HepG2 (cell line): ENCODE measurements around the gene IL32. TPM values are rescaled to one million over a fixed set of nuclear protein-coding genes. Genes with fewer than 3 reads are reported as not detected.

ENCODE experiments used
- ATAC-seq: fragments of 200-7000 bp; cut with Tn5 transposase; 3 replicates; pipeline ENCODE4 v1.9.1; 2020; ENCODE audit warnings: mild to moderate bottlenecking, moderate library complexity
- BruUV-seq: library from RNA; stranded (reverse); fragments of 400-500 nt; replicated peaks from 2 replicates; lab custom pipeline; 2021; lab: Mats Ljungman, UMichigan
- CTCF ChIA-PET: fragments of 300-600 bp; formaldehyde crosslinking; extraction: SDS; loops from one replicate; lab custom pipeline; 2021; ENCODE audit warnings: low total read pairs, inconsistent platforms, low intra/inter-chr PET ratio; lab: Yijun Ruan, JAX
- POLR2A ChIA-PET: fragments of 350-600 bp; sonication (Branson Sonifier 250); formaldehyde crosslinking; loops from one replicate; lab custom pipeline; 2020; ENCODE audit warnings: antibody characterized with exemption, inconsistent platforms; lab: Yijun Ruan, JAX
- DNase-seq: peaks from one replicate; pipeline ENCODE4 v3.0.0-alpha.2; 2015; ENCODE audit warnings: low spot score
- FAIRE-seq: peaks from 3 replicates; lab custom pipeline; 2011; peaks lifted over from hg19 to GRCh38; lab: Jason Lieb, UNC
- H2AFZ ChIP-seq: one replicate; pipeline ENCODE4 v1.6.1; 2011; ENCODE audit warnings: low read length, inconsistent platforms
- H3K27ac ChIP-seq: fragments of 300-600 bp; 3 replicates; pipeline ENCODE4 v1.8.0; 2011; ENCODE audit warnings: mixed run types, mild to moderate bottlenecking, mixed read lengths, low read length, inconsistent platforms; ENCODE audit not compliant: insufficient read depth; ENCODE audit errors: extremely low read length
- H3K27me3 ChIP-seq, 2 experiments: fragments of 200-600 bp in 1 of 2; 2 replicates in 1 of 2; 3 replicates in 1 of 2; pipeline versions ENCODE4 v1.6.0 to v1.8.0; 2011; ENCODE audit warnings: low read length in 2 of 2, mild to moderate bottlenecking in 2 of 2, moderate library complexity in 2 of 2, inconsistent platforms in 1 of 2; ENCODE audit not compliant: insufficient read depth in 2 of 2, control insufficient read depth in 1 of 2
- H3K36me3 ChIP-seq, 2 experiments: fragments of 200-600 bp in 1 of 2; replicated peaks in 1 of 2; 2 replicates in 1 of 2; 3 replicates in 1 of 2; pipeline versions ENCODE4 v1.5.1 to v1.8.0; 2011; ENCODE audit warnings: low read length in 2 of 2, inconsistent platforms in 1 of 2; ENCODE audit not compliant: insufficient read depth in 2 of 2, control insufficient read depth in 1 of 2
- H3K4me1 ChIP-seq: 2 replicates; pipeline ENCODE4 v1.5.1; 2012; ENCODE audit warnings: low read length, inconsistent platforms; ENCODE audit not compliant: insufficient read depth
- H3K4me2 ChIP-seq: 2 replicates; pipeline ENCODE4 v1.6.0; 2011; ENCODE audit warnings: low read depth, low read length, inconsistent platforms
- H3K4me3 ChIP-seq, 3 experiments: fragments of 200-600 bp in 1 of 3; sonication (generic), shearing (Covaris generic) in 1 of 3; replicated peaks in 1 of 3; 2 replicates each; pipeline ENCODE4 v1.5.1; 2011 to 2016; ENCODE audit warnings: low read length in 3 of 3, inconsistent platforms in 2 of 3, low read depth in 2 of 3, mild to moderate bottlenecking in 2 of 3, control low read depth in 1 of 3, mixed read lengths in 1 of 3; ENCODE audit not compliant: insufficient read depth in 1 of 3
- H3K79me2 ChIP-seq: one replicate; pipeline ENCODE4 v1.6.1; 2011; ENCODE audit warnings: low read length, inconsistent platforms; ENCODE audit not compliant: insufficient read depth
- H3K9ac ChIP-seq: 2 replicates; pipeline ENCODE4 v1.6.0; 2011; ENCODE audit warnings: mild to moderate bottlenecking, low read depth, low read length, inconsistent platforms; ENCODE audit not compliant: insufficient read depth
- H3K9me3 ChIP-seq: 2 replicates; pipeline ENCODE4 v1.5.1; 2012; ENCODE audit warnings: mild to moderate bottlenecking, low read length
- H4K20me1 ChIP-seq: 2 replicates; pipeline ENCODE4 v1.6.0; 2011; ENCODE audit warnings: inconsistent platforms, mild to moderate bottlenecking, low read length, moderate library complexity; ENCODE audit not compliant: insufficient read depth
- GTF2F1 ChIP-seq: fragments of 150-350 bp; IDR thresholded peaks from 2 replicates; pipeline ENCODE4 v1.6.1; 2014; ENCODE audit warnings: low read length
- HNF4A ChIP-seq: sonication (generic); formaldehyde crosslinking; IDR thresholded peaks from 2 replicates; pipeline ENCODE4 v1.4.0; 2020; ENCODE audit warnings: missing genetic modification reagents
- MAF1 ChIP-seq: sonication (generic); formaldehyde crosslinking; IDR thresholded peaks from 2 replicates; pipeline ENCODE4 v1.5.0; 2020; ENCODE audit warnings: missing genetic modification reagents, borderline replicate concordance
- MTA3 ChIP-seq: sonication (generic); formaldehyde crosslinking; IDR thresholded peaks from 2 replicates; pipeline ENCODE4 v1.4.0; 2020; ENCODE audit warnings: missing genetic modification reagents
- NCOR1 ChIP-seq: fragments of 200-600 bp; sonication (generic); IDR thresholded peaks from 2 replicates; pipeline ENCODE4 v1.7.0; 2017; ENCODE audit warnings: antibody characterized with exemption, low read length, borderline replicate concordance
- SIX1 ChIP-seq: sonication (generic); formaldehyde crosslinking; IDR thresholded peaks from 2 replicates; pipeline ENCODE4 v1.4.0; 2020; ENCODE audit warnings: missing genetic modification reagents, borderline replicate concordance
- ZNF160 ChIP-seq: sonication (generic); formaldehyde crosslinking; IDR thresholded peaks from 2 replicates; pipeline ENCODE4 v1.8.0; 2022; ENCODE audit warnings: mild to moderate bottlenecking, inconsistent platforms, missing genetic modification reagents
- ZNF253 ChIP-seq: sonication (generic); formaldehyde crosslinking; IDR thresholded peaks from 2 replicates; pipeline ENCODE4 v1.8.0; 2022; ENCODE audit warnings: mild to moderate bottlenecking, missing genetic modification reagents, borderline replicate concordance
- ZNF546 ChIP-seq: sonication (generic); formaldehyde crosslinking; conservative IDR thresholded peaks from 2 replicates; pipeline ENCODE4 v1.8.1; 2023; ENCODE audit warnings: mild to moderate bottlenecking, missing genetic modification reagents
- ZNF619 ChIP-seq: sonication (generic); formaldehyde crosslinking; IDR thresholded peaks from 2 replicates; pipeline ENCODE4 v1.4.0; 2020; ENCODE audit warnings: mild to moderate bottlenecking, missing genetic modification reagents
- ZNF644 ChIP-seq: IDR thresholded peaks from 2 replicates; pipeline ENCODE4 v1.6.1; 2016; ENCODE audit warnings: low read depth
- ZSCAN20 ChIP-seq: sonication (generic); formaldehyde crosslinking; IDR thresholded peaks from 2 replicates; pipeline ENCODE4 v1.4.0; 2020; ENCODE audit warnings: missing genetic modification reagents, mild to moderate bottlenecking, borderline replicate concordance
- WGBS: methylation state at CpG from one replicate; pipeline ENCODE4 v1.1.6; 2017; ENCODE audit warnings: low lambda C conversion rate; 5-methylcytosine and 5-hydroxymethylcytosine counted together
- in situ Hi-C: cut with HindIII; loops from 2 replicates; pipeline ENCODE4 v1.10.0; 2017; ENCODE audit warnings: low pct_unique_long_range_greater_than_20kb; ENCODE audit not compliant: extremely low pct_ligation_motif_present
- intact Hi-C: fragments of 100-400 bp; cut with micrococcal nuclease; formaldehyde crosslinking; loops from one replicate; pipeline ENCODE4 v1.10.0; 2022; ENCODE audit not compliant: unreplicated experiment
- polyA plus RNA-seq, 8 experiments: library from polyadenylated mRNA; depleted of rRNA in 3 of 8; stranded (reverse) in 7 of 8; unstranded in 1 of 8; fragments of >200 nt; fragmentation: Illumina TruSeq in 4 of 8; extraction: Trizol in 4 of 8; gene quantifications; 2 replicates each; pipeline versions ENCODE4 v1.2.1 to v1.2.3, GENCODE V29; 2011 to 2016; ENCODE audit warnings: low read depth in 4 of 8, missing spikeins in 1 of 8, mixed read lengths in 1 of 8; ENCODE audit not compliant: insufficient read depth in 1 of 8
- total RNA-seq, 5 experiments: library from RNA; depleted of rRNA; stranded (reverse); fragments of >200 nt; fragmentation: Illumina TruSeq; extraction: Trizol; gene quantifications; 2 replicates each; pipeline ENCODE4 v1.2.3, GENCODE V29; 2016; ENCODE audit warnings: low read depth in 1 of 5
- TF ChIP-seq, protein P1 (sequence below): sonication (generic); formaldehyde crosslinking; IDR thresholded peaks from 2 replicates; pipeline ENCODE4 v1.4.0; 2020; ENCODE audit warnings: mild to moderate bottlenecking, missing genetic modification reagents

The IL32 gene
- total and polyA plus RNA-seq, 2 of the 13 experiments (the other 11 are each of a cell fraction or from before 2014, with no cell fraction given): 115 to 165 TPM

DNA sequence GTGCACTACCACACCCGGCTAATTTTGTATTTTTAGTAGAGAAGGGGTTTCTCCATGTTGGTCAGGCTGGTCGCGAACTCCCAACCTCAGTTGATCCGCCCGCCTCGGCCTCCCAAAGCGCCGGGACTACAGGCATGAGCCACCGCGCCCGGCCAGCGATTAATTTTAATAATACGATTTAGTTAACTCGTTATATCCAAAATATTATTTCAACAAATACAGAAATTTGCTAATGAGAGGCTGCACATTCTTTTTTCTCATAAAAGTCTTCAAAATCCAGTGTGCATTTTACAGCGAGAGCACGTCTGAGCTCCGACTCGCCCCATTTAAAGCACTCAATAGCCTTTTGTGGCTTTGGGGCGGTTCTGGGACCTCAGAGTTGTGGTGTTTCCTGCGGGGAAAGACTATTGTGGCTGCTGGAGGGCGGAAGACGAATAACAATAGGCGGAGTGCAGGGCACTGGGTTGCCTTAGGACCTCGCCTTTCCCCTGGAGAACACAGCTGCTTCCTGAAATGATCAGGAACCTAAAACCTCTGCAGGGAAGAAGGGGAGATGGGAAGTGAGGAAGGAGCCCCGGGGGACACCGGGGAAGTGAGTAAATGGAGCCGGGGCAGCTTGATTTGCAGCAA, 36.5 kb downstream of the IL32 start:
- ChIA-PET POLR2A (interaction anchor here (1.5 kb wide), 1 partner anchor 78 kb away, joined by 4 read pairs; the partner anchor contains the start of genes HCFC1R1 and THOC6), CTCF (interaction anchor here (1.1 to 1.8 kb wide), 2 partner anchors 29 to 43 kb away, joined by 3 to 5 read pairs; no protein-coding TSS in a partner anchor)
- H3K9me3 ChIP-seq: no peaks in the 10 kb centered on the region
- H3K4me3 ChIP-seq: no peak overlapping the region
- WGBS: 74% methylated on average over 27 of the region's 27 CpGs
- H4K20me1 ChIP-seq: no peaks in the 10 kb centered on the region
- peaks cover 0 to 13% of the 10 kb centered on the region in 2 experiments; a peak in 2 of 5 replicates for H3K27me3 ChIP-seq
- TF ChIP-seq ZNF253 (no peak), ZNF644 (CRISPR knock-in tag) (no peak)
- DNase-seq (no peak), FAIRE-seq (no peak), ATAC-seq (no peak)
- no peaks in the 10 kb centered on the region for H3K36me3 ChIP-seq
- no peak overlapping the region for H3K9ac ChIP-seq
- no peak overlapping the region for H2AFZ ChIP-seq
- BruUV-seq: no TSS peak
- in situ Hi-C loops: no loop called here
- intact Hi-C loops: loop anchor here (2.0 kb wide), 1 partner anchor 43 kb away; no protein-coding TSS in a partner anchor
- no peak overlapping the region for H3K27ac ChIP-seq
- H3K79me2 ChIP-seq: no peaks in the 10 kb centered on the region
- H3K4me2 ChIP-seq: no peak overlapping the region; the same call in 1 of the 2 replicates
- peaks cover 71% of the 10 kb centered on the region for H3K4me1 ChIP-seq

- no TSS peak for BruUV-seq
- TF ChIP-seq ZSCAN20 (CRISPR knock-in tag) (no peak), ZNF619 (CRISPR knock-in tag) (no peak), MAF1 (CRISPR knock-in tag) (peak; percentile 65), SIX1 (CRISPR knock-in tag) (peak; percentile 42; the same call in 1 of the 2 replicates), ZNF644 (CRISPR knock-in tag) (no peak), ZNF160 (CRISPR knock-in tag) (no peak), HNF4A (peak; percentile 47), GTF2F1 (no peak), ZNF546 (CRISPR knock-in tag) (no peak), NCOR1 (no peak), MTA3 (CRISPR knock-in tag) (no peak)
- TF ChIP-seq, protein P1, sequence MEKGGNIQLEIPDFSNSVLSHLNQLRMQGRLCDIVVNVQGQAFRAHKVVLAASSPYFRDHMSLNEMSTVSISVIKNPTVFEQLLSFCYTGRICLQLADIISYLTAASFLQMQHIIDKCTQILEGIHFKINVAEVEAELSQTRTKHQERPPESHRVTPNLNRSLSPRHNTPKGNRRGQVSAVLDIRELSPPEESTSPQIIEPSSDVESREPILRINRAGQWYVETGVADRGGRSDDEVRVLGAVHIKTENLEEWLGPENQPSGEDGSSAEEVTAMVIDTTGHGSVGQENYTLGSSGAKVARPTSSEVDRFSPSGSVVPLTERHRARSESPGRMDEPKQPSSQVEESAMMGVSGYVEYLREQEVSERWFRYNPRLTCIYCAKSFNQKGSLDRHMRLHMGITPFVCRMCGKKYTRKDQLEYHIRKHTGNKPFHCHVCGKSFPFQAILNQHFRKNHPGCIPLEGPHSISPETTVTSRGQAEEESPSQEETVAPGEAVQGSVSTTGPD: no peak
These were observed 40.9 kb downstream of the IL32 start for GRCh38 chr16:3106205-3106928.

More at GRCh38 chr16:3106205-3106928, 40.9 kb downstream of the IL32 start:
- WGBS: 2% methylated on average over 21 of the region's 74 CpGs
- Histone ChIP-seq H3K9me3 (no peaks in the 10 kb centered on the region), H3K4me2 (peak overlapping the region; percentile 91), H2AFZ (no peak overlapping the region), H3K27ac (peak overlapping the region; percentile 62), H3K79me2 (no peaks in the 10 kb centered on the region), H3K4me1 (peaks cover 45% of the 10 kb centered on the region), H4K20me1 (no peaks in the 10 kb centered on the region), H3K9ac (peak overlapping the region; percentile 84), H3K4me3 (peak overlapping the region; percentile 88 to 94 (median 89)), H3K27me3 (no peaks in the 10 kb centered on the region), H3K36me3 (no peaks in the 10 kb centered on the region)
- in situ Hi-C loops (no loop called here), intact Hi-C loops (no loop called here)
- ATAC-seq (peak; percentile 96), DNase-seq (peak; percentile 77), FAIRE-seq (no peak)
- ChIA-PET POLR2A (interaction anchor here (0.6 to 1.4 kb wide), 10 partner anchors 9 to 52 kb away, joined by 3 to 8 read pairs (median 4); partner anchors contain the start of genes IL32 and ZNF213), CTCF (no interaction called here)
